Smooth muscle cell of the brain vasculature (primary cell): Measurements from ENCODE around the gene MYO1G.
"Not testable (repeated sequence)": the region's sequence is repeated elsewhere in the genome, so short reads cannot be mapped to it uniquely, and the experiment has no call there.

ENCODE experiments used
- DNase-seq: peaks from one replicate; pipeline ENCODE4 v3.0.0-alpha.2; 2012; ENCODE audit warnings: low read depth, low spot score

Gene MYO1G

GRCh38 chr7:44999245-45000092 is 20.7 kb upstream of the MYO1G start:
- peak; percentile 97 for DNase-seq

- DNase-seq = no peak
Observed at GRCh38 chr7:44998153-44998871, 19.5 kb upstream of the MYO1G start.

GRCh38 chr7:44995555-44996493 is 17.0 kb upstream of the MYO1G start:
- DNase-seq = no peak

GRCh38 chr7:44994877-44995554 is 16.2 kb upstream of the MYO1G start:
- no peak for DNase-seq

- not testable (repeated sequence) for DNase-seq
Observed at GRCh38 chr7:44992004-44992795, 13.4 kb upstream of the MYO1G start.

GRCh38 chr7:44990109-44991023 is 11.6 kb upstream of the MYO1G start:
- DNase-seq = no peak

GRCh38 chr7:44989132-44989531 is 10.3 kb upstream of the MYO1G start:
- no peak for DNase-seq

GRCh38 chr7:44988701-44989100 is 9.9 kb upstream of the MYO1G start:
- DNase-seq = no peak

GRCh38 chr7:44987996-44988395 is 9.2 kb upstream of the MYO1G start:
- DNase-seq = no peak

- no peak for DNase-seq
Observed at GRCh38 chr7:44987457-44987856, 8.6 kb upstream of the MYO1G start.

- DNase-seq = peak; percentile 83
Observed at GRCh38 chr7:44986218-44987053, 7.6 kb upstream of the MYO1G start.

- DNase-seq = no peak
Observed at GRCh38 chr7:44985900-44986217, 7.0 kb upstream of the MYO1G start.

- DNase-seq = no peak
Observed at GRCh38 chr7:44985033-44985695, 6.3 kb upstream of the MYO1G start.

GRCh38 chr7:44984478-44984758 is 5.6 kb upstream of the MYO1G start:
- DNase-seq = no peak

GRCh38 chr7:44983742-44984477 is 5.1 kb upstream of the MYO1G start:
- no peak for DNase-seq

GRCh38 chr7:44982970-44983369 is 4.2 kb upstream of the MYO1G start:
- no peak for DNase-seq

GRCh38 chr7:44982535-44982923 is 3.7 kb upstream of the MYO1G start:
- DNase-seq = no peak
